Upper lobe of left lung (tissue), 4 donors: ENCODE data around the gene UGT1A8.

Experiments used
- CTCF ChIP-seq, 6 experiments: fragments of 450-650 bp in 4 of 6; fragments of 200-600 bp in 2 of 6; sonication (generic) in 2 of 6; IDR thresholded peaks; one replicate each; pipeline ENCODE4 v1.5.1; 2016 to 2019; ENCODE audit warnings: antibody characterized with exemption in 6 of 6
- POLR2A ChIP-seq, 4 donors: fragments of 450-650 bp; IDR thresholded peaks; one replicate each; pipeline ENCODE4 v1.5.1; 2016 to 2017; ENCODE audit warnings: antibody characterized with exemption in 4 of 4, mild to moderate bottlenecking in 2 of 4

DNA sequence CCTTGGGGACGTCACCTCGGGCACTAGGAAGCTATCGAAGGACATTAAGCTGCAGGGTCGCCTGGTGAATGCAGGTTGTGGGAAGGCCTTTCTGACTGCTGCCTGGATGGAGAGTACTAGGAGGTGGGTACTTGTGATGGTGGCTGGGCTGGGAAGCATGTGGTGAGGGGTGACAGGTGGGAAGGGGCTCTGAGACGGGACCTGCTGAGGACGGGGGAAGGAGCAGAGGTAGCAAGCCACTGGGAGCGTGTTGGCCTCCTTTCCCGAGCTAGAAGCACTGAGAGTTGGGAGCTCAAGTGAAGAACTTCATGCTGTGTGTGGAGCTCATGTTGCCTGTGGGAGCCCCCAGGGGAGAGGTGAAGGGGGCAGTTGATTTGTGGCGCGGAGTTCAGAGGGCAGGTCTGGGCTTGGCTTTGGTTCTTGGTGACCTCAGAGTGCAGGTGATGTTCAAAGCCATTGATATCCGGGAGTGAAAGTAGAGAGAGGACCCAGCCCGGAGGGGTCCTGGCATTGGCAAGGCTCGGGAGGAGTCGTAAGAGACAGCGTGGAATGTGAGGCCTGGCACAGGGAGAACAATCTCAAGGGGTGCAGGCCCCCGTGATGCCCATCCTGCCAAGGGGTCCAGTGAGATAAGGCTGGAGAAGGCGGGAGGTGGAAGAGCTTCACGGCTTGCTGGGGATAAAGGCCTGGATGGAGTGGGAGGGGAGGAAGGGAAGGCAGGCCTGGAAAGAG lies 173.9 kb downstream of the UGT1A8 start:
- TF ChIP-seq POLR2A (IDR thresholded peaks at IDR 0.05) (no peak), CTCF (IDR thresholded peaks at IDR 0.05) (no peak)
